GM21367 (cell line): ENCODE results near the gene ANKRD33B.
"Not testable (repeated sequence)": the region's sequence is repeated elsewhere in the genome, so short reads cannot be mapped to it uniquely, and the experiment has no call there.

Experiments used
- ATAC-seq: cut with Tn5 transposase; IDR thresholded peaks from one replicate; pipeline ENCODE4 v1.9.1; 2021; ENCODE audit not compliant: unreplicated experiment

Gene ANKRD33B

GRCh38 chr5:10633271-10634049 lies 69.6 kb downstream of the ANKRD33B start:
- ATAC-seq, result no peak

GRCh38 chr5:10634050-10634449 lies 70.2 kb downstream of the ANKRD33B start:
- ATAC-seq, result no peak

GRCh38 chr5:10634562-10634961 lies 70.7 kb downstream of the ANKRD33B start:
- ATAC-seq, result no peak

- ATAC-seq, result peak; percentile 63
These were observed 71.5 kb downstream of the ANKRD33B start for GRCh38 chr5:10635257-10635866.

GRCh38 chr5:10635867-10636350 lies 72.0 kb downstream of the ANKRD33B start:
- ATAC-seq, result no peak

GRCh38 chr5:10636363-10637142 lies 72.7 kb downstream of the ANKRD33B start:
- no peak for ATAC-seq

GRCh38 chr5:10637944-10638343 lies 74.1 kb downstream of the ANKRD33B start:
- ATAC-seq, result no peak

GRCh38 chr5:10638723-10639122 lies 74.9 kb downstream of the ANKRD33B start:
- ATAC-seq, result not testable (repeated sequence)

- no peak for ATAC-seq
These were observed 76.0 kb downstream of the ANKRD33B start for GRCh38 chr5:10639846-10640368.

GRCh38 chr5:10642367-10642766 lies 78.5 kb downstream of the ANKRD33B start:
- ATAC-seq, result no peak

- no peak for ATAC-seq
These were observed 80.3 kb downstream of the ANKRD33B start for GRCh38 chr5:10644192-10644591.

GRCh38 chr5:10645146-10645545 lies 81.3 kb downstream of the ANKRD33B start:
- ATAC-seq, result no peak

GRCh38 chr5:10645671-10646070 lies 81.8 kb downstream of the ANKRD33B start:
- no peak for ATAC-seq

GRCh38 chr5:10647640-10648039 lies 83.8 kb downstream of the ANKRD33B start:
- ATAC-seq, result no peak

GRCh38 chr5:10648806-10649665 lies 85.2 kb downstream of the ANKRD33B start:
- no peak for ATAC-seq

- ATAC-seq, result no peak
These were observed 86.0 kb downstream of the ANKRD33B start for GRCh38 chr5:10649666-10650380.

GRCh38 chr5:10652151-10652550 lies 88.3 kb downstream of the ANKRD33B start:
- ATAC-seq, result no peak

- no peak for ATAC-seq
These were observed 88.7 kb downstream of the ANKRD33B start for GRCh38 chr5:10652606-10653005.

GRCh38 chr5:10653043-10653442 lies 89.2 kb downstream of the ANKRD33B start:
- no peak for ATAC-seq
